Fibroblast of pulmonary artery (primary cell): Measurements from ENCODE around the gene NUAK2.
A peak's percentile ranks its signal among the peaks of the same experiment; 100 is the strongest.

Source experiments
- DNase-seq: peaks from one replicate; pipeline ENCODE4 v3.0.0-alpha.2; 2010; ENCODE audit warnings: low read depth
- H3K4me3 ChIP-seq: replicated peaks from 2 replicates; pipeline ENCODE4 v1.5.1; 2011; ENCODE audit warnings: low read depth, mild to moderate bottlenecking, control low read depth, low read length, moderate library complexity
- CTCF ChIP-seq: IDR thresholded peaks from 2 replicates; pipeline ENCODE4 v1.5.1; 2011; ENCODE audit warnings: mild to moderate bottlenecking, control low read depth, low read length, inconsistent platforms; ENCODE audit errors: missing control alignments

NUAK2 gene

GRCh38 chr1:205319081-205320018 is 2.2 kb downstream of the NUAK2 start:
- no peak for TF ChIP-seq CTCF
- peak overlapping the region; percentile 37 for H3K4me3 ChIP-seq
- peak; percentile 94 for DNase-seq

GRCh38 chr1:205318231-205318991 is 3.1 kb downstream of the NUAK2 start:
- H3K4me3 ChIP-seq = no peak overlapping the region
- no peak for DNase-seq
- no peak for TF ChIP-seq CTCF

- peak; percentile 54 for DNase-seq
- no peak for TF ChIP-seq CTCF
- H3K4me3 ChIP-seq = no peak overlapping the region
Measured at GRCh38 chr1:205317311-205317917, 4.1 kb downstream of the NUAK2 start.

- no peak for TF ChIP-seq CTCF
- H3K4me3 ChIP-seq = no peak overlapping the region
- DNase-seq = no peak
Measured at GRCh38 chr1:205316161-205316566, 5.4 kb downstream of the NUAK2 start.

- TF ChIP-seq CTCF = no peak
- DNase-seq = no peak
- no peak overlapping the region for H3K4me3 ChIP-seq
Measured at GRCh38 chr1:205315008-205315618, 6.4 kb downstream of the NUAK2 start.

- peak overlapping the region; percentile 14 for H3K4me3 ChIP-seq
- DNase-seq = peak; percentile 84
- no peak for TF ChIP-seq CTCF
Measured at GRCh38 chr1:205313563-205314308, 7.8 kb downstream of the NUAK2 start.
